Thymus (tissue), 11 donors: ENCODE data around the gene MPRIP. TPM values are rescaled to one million over a fixed set of nuclear protein-coding genes. Genes with fewer than 3 reads are reported as not detected.
A peak's percentile ranks its signal among the peaks of the same experiment; 100 is the strongest.

Source experiments
- DNase-seq, 9 donors: peaks; one replicate each; pipeline ENCODE4 v3.0.0-alpha.2; 2013; ENCODE audit warnings: low spot score in 9 of 9, low read depth in 6 of 9, missing footprints in 1 of 9
- H3K27ac ChIP-seq, 2 donors: one replicate each; pipeline ENCODE4 v1.5.1; 2013; ENCODE audit warnings: control low read depth in 1 of 2, low read depth in 1 of 2, low read length in 1 of 2, mild to moderate bottlenecking in 1 of 2, moderate library complexity in 1 of 2
- H3K27me3 ChIP-seq, 2 donors: one replicate each; pipeline ENCODE4 v1.5.1; 2013; ENCODE audit warnings: low read length in 1 of 2; ENCODE audit not compliant: control insufficient read depth in 2 of 2, insufficient read depth in 1 of 2
- H3K36me3 ChIP-seq, 2 donors: one replicate each; pipeline ENCODE4 v1.5.1; 2013; ENCODE audit warnings: low read length in 1 of 2, mild to moderate bottlenecking in 1 of 2, moderate library complexity in 1 of 2; ENCODE audit not compliant: control insufficient read depth in 2 of 2, insufficient read depth in 2 of 2
- H3K4me1 ChIP-seq, 2 donors: one replicate each; pipeline ENCODE4 v1.5.1; 2013; ENCODE audit warnings: low read length in 2 of 2; ENCODE audit not compliant: control insufficient read depth in 2 of 2, insufficient read depth in 2 of 2
- H3K4me3 ChIP-seq, 2 donors: one replicate each; pipeline ENCODE4 v1.5.1; 2013; ENCODE audit warnings: low read length in 2 of 2, control low read depth in 1 of 2, mild to moderate bottlenecking in 1 of 2
- H3K9me3 ChIP-seq, 2 donors: one replicate each; pipeline ENCODE4 v1.5.1; 2013; ENCODE audit warnings: low read length in 1 of 2, mild to moderate bottlenecking in 1 of 2; ENCODE audit not compliant: control insufficient read depth in 2 of 2, insufficient read depth in 1 of 2
- WGBS: extraction: QIAGEN DNeasy Blood & Tissue Kit; methylation state at CpG from one replicate; pipeline ENCODE4 v1.1.7; 2013; 5-methylcytosine and 5-hydroxymethylcytosine counted together
- polyA plus RNA-seq: library from polyadenylated mRNA; stranded (reverse); fragments of 200-250 nt; gene quantifications from one replicate; pipeline ENCODE4 v1.2.3, GENCODE V29; 2013
- total RNA-seq: library from RNA; stranded (reverse); fragments of 120-200 nt; gene quantifications from one replicate; pipeline ENCODE4 v1.2.4, GENCODE V29; 2013
- donor health status: healthy.

The MPRIP gene
- total and polyA plus RNA-seq, 2 donors = 99.8 to 137 TPM

GRCh38 chr17:17126131-17127110 lies 84.2 kb downstream of the MPRIP start:
- Histone ChIP-seq H3K9me3 (no peaks in the 10 kb centered on the region), H3K4me3 (no peak overlapping the region), H3K27ac (peak overlapping the region; percentile 67 to 76), H3K27me3 (no peaks in the 10 kb centered on the region), H3K4me1 (peaks cover 23 to 43% of the 10 kb centered on the region in 2 donors), H3K36me3 (peaks cover 28 to 36% of the 10 kb centered on the region in 2 donors)
- 63% methylated on average over 21 of the region's 21 CpGs for WGBS
- peak in 1 of 9 donors; percentile 58 for DNase-seq

DNA sequence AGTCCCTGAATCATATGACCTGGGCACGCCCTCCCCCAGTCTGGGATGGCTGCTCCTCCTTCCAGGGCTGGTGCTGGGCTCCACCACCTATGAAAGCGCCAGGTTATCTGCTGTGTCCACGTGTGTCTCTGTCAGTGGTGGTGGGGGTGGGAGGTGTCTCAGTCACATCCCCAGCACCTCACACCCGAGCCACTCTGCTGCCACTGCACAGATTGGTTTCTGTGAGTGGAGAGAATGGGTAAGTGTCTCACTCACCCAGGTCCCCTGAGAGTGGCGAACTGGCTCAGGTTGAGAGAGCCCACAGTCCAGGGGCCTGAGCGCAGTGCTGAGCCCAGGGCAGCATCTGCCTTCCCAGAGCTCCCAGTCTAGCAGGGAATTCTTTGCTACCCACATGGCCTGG lies 84.9 kb downstream of the MPRIP start:
- peaks cover 23 to 43% of the 10 kb centered on the region in 2 donors for H3K4me1 ChIP-seq
- H3K27ac ChIP-seq = no peak overlapping the region
- no peak for DNase-seq
- WGBS = 95% methylated on average over 6 of the region's 6 CpGs
- no peaks in the 10 kb centered on the region for H3K27me3 ChIP-seq
- peaks cover 35 to 44% of the 10 kb centered on the region in 2 donors for H3K36me3 ChIP-seq
- H3K4me3 ChIP-seq = no peak overlapping the region
- H3K9me3 ChIP-seq = no peaks in the 10 kb centered on the region

GRCh38 chr17:17127730-17128291 lies 85.6 kb downstream of the MPRIP start:
- no peak overlapping the region for H3K27ac ChIP-seq
- DNase-seq = no peak
- H3K4me3 ChIP-seq = no peak overlapping the region
- H3K9me3 ChIP-seq = no peaks in the 10 kb centered on the region
- WGBS = 96% methylated on average over 11 of the region's 11 CpGs
- H3K27me3 ChIP-seq = no peaks in the 10 kb centered on the region
- H3K4me1 ChIP-seq = peaks cover 23 to 47% of the 10 kb centered on the region in 2 donors
- peaks cover 40 to 50% of the 10 kb centered on the region in 2 donors for H3K36me3 ChIP-seq

GRCh38 chr17:17128476-17129075 lies 86.3 kb downstream of the MPRIP start:
- H3K36me3 ChIP-seq = peaks cover 42 to 53% of the 10 kb centered on the region in 2 donors
- DNase-seq = no peak
- H3K27me3 ChIP-seq = no peaks in the 10 kb centered on the region
- peaks cover 23 to 55% of the 10 kb centered on the region in 2 donors for H3K4me1 ChIP-seq
- H3K9me3 ChIP-seq = no peaks in the 10 kb centered on the region
- H3K4me3 ChIP-seq = no peak overlapping the region
- 97% methylated on average over 14 of the region's 14 CpGs for WGBS
- no peak overlapping the region for H3K27ac ChIP-seq

GRCh38 chr17:17129466-17129865 lies 87.2 kb downstream of the MPRIP start:
- Histone ChIP-seq H3K4me3 (no peak overlapping the region), H3K9me3 (no peaks in the 10 kb centered on the region), H3K4me1 (peaks cover 22 to 48% of the 10 kb centered on the region in 2 donors), H3K27me3 (no peaks in the 10 kb centered on the region), H3K36me3 (peaks cover 51 to 60% of the 10 kb centered on the region in 2 donors), H3K27ac (no peak overlapping the region)
- WGBS = 90% methylated on average over 4 of the region's 4 CpGs
- no peak for DNase-seq

DNA sequence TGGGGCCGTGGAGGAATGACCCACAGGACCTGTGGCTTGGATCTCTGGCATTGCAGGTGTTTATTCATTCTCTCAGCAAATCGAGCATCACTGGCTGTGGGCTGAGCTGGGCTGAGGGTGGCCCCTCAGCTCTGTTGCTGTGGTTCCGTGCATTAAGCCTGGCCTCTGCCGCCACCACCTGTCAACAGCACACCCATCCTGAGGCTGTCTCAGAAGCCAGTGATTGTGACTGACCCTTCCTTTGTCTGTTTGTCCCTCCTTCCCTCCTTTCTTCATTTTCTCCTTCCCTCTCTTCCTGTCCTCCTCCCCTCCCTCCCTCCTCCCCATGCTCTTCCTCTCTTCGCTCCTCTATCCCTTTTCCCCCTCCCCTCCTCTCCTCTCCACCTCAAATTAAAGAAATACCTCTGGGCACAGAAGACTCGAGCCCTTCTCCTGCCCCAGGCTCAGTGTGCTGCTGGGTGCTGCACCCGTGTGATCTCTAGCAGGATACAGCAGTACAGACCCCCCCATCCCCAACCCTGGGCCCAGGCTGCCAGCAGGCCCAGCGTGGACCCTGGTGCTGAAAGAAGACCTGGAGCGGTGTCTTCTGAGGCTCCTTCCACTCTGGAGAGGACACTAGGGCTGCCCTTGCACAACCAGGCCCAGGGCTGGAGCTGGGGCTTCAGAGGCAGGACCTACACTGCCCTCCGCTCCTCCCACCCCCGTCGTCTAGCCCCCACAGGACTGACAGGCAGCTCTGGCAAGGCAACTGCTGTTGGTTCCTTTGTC lies 88.0 kb downstream of the MPRIP start:
- peaks cover 54 to 64% of the 10 kb centered on the region in 2 donors for H3K36me3 ChIP-seq
- no peak overlapping the region for H3K4me3 ChIP-seq
- 92% methylated on average over 12 of the region's 12 CpGs for WGBS
- H3K27ac ChIP-seq = no peak overlapping the region
- H3K9me3 ChIP-seq = no peaks in the 10 kb centered on the region
- H3K27me3 ChIP-seq = no peaks in the 10 kb centered on the region
- DNase-seq = no peak
- peaks cover 14 to 40% of the 10 kb centered on the region in 2 donors for H3K4me1 ChIP-seq

GRCh38 chr17:17131839-17132238 lies 89.6 kb downstream of the MPRIP start:
- no peak overlapping the region for H3K4me3 ChIP-seq
- WGBS = 98% methylated on average over 4 of the region's 4 CpGs
- no peak for DNase-seq
- no peaks in the 10 kb centered on the region for H3K9me3 ChIP-seq
- H3K27me3 ChIP-seq = no peaks in the 10 kb centered on the region
- H3K36me3 ChIP-seq = peaks cover 69 to 74% of the 10 kb centered on the region in 2 donors
- no peak overlapping the region for H3K27ac ChIP-seq
- peaks cover 0 to 25% of the 10 kb centered on the region in 2 donors for H3K4me1 ChIP-seq

DNA sequence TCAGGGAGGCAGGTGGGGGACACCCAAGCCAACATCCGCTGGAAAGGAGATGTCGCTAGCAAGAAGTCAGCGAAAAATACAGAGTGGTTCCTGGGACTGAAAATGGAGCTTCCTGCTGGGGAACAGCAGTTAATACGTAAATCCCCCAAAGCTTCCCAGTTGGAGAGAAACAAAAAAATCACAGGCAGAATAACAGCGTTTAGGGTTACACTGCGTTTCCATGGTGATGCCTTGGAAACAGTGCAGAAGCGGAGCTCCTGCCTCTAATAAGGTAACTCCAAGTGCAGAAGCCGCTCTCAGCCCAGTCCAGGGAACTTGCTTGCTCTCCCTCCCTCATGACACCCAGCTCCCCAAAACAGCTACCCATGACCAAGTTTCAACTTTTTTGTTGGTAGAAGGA lies 90.5 kb downstream of the MPRIP start:
- Histone ChIP-seq H3K4me3 (no peak overlapping the region), H3K36me3 (peaks cover 69 to 72% of the 10 kb centered on the region in 2 donors), H3K27ac (peak overlapping the region in 1 of 2 donors; percentile 55), H3K27me3 (no peaks in the 10 kb centered on the region), H3K9me3 (no peaks in the 10 kb centered on the region), H3K4me1 (peaks cover 0 to 15% of the 10 kb centered on the region in 2 donors)
- 92% methylated on average over 8 of the region's 8 CpGs for WGBS
- DNase-seq = no peak
